A673 (cell line): ENCODE results near the gene SMIM28. TPM values are rescaled to one million over a fixed set of nuclear protein-coding genes. Genes with fewer than 3 reads are reported as not detected.
"Not testable (repeated sequence)": the region's sequence is repeated elsewhere in the genome, so short reads cannot be mapped to it uniquely, and the experiment has no call there.

Experiments used
- BruUV-seq: library from RNA; stranded (reverse); fragments of 400-500 nt; replicated peaks from 2 replicates; lab custom pipeline; 2021; lab: Mats Ljungman, UMichigan
- CTCF ChIA-PET: fragments of 300-600 bp; sonication (Branson Sonifier 250); formaldehyde crosslinking; loops from one replicate; lab custom pipeline; 2022; ENCODE audit warnings: antibody characterized with exemption; lab: Charles Lee
- POLR2A ChIA-PET: fragments of 300-600 bp; sonication (Branson Sonifier 250); formaldehyde crosslinking; loops from one replicate; lab custom pipeline; 2022; ENCODE audit warnings: antibody characterized with exemption; ENCODE audit not compliant: low non-redundant PET; lab: Charles Lee
- DNase-seq: peaks from one replicate; pipeline ENCODE4 v3.0.0-alpha.2; 2015; ENCODE audit warnings: low spot score
- H3K27ac ChIP-seq: fragments of 200-600 bp; sonication (generic); 2 replicates; pipeline ENCODE4 v1.5.1; 2016; ENCODE audit warnings: mixed run types, low read depth, mild to moderate bottlenecking, mixed read lengths, antibody characterized with exemption, low read length; ENCODE audit not compliant: poor library complexity, severe bottlenecking
- H3K27me3 ChIP-seq: fragments of 200-600 bp; sonication (generic); replicated peaks from 2 replicates; pipeline ENCODE4 v1.6.1; 2017; ENCODE audit warnings: mixed run types, low read depth, mild to moderate bottlenecking, mixed read lengths, antibody characterized with exemption, low read length; ENCODE audit not compliant: insufficient read depth, poor library complexity
- H3K36me3 ChIP-seq: fragments of 200-600 bp; sonication (generic); 2 replicates; pipeline ENCODE4 v1.6.1; 2016; ENCODE audit warnings: mixed run types, mild to moderate bottlenecking, mixed read lengths, antibody characterized with exemption, low read length; ENCODE audit not compliant: insufficient read depth, poor library complexity, severe bottlenecking
- H3K4me1 ChIP-seq: fragments of 200-600 bp; sonication (generic); 2 replicates; pipeline ENCODE4 v1.6.1; 2017; ENCODE audit warnings: mixed run types, mild to moderate bottlenecking, mixed read lengths, antibody characterized with exemption, low read length; ENCODE audit not compliant: insufficient read depth, poor library complexity, severe bottlenecking
- H3K4me3 ChIP-seq: fragments of 200-600 bp; sonication (generic); 2 replicates; pipeline ENCODE4 v1.5.1; 2016; ENCODE audit warnings: low read depth, mixed run types, mild to moderate bottlenecking, mixed read lengths, low read length; ENCODE audit not compliant: poor library complexity, severe bottlenecking
- H3K9me3 ChIP-seq: fragments of 200-600 bp; sonication (generic); 2 replicates; pipeline ENCODE4 v1.6.1; 2016; ENCODE audit warnings: mixed run types, low read depth, mild to moderate bottlenecking, mixed read lengths, antibody characterized with exemption, low read length; ENCODE audit not compliant: poor library complexity, severe bottlenecking
- EZH2 ChIP-seq: fragments of 200-600 bp; sonication (generic); IDR thresholded peaks from 2 replicates; pipeline ENCODE4 v1.6.1; 2017; ENCODE audit warnings: borderline replicate concordance, low read depth, mild to moderate bottlenecking, mixed read lengths, antibody characterized with exemption, low read length; ENCODE audit not compliant: poor library complexity, severe bottlenecking
- intact Hi-C: fragments of 100-400 bp; cut with micrococcal nuclease; formaldehyde crosslinking; loops from one replicate; pipeline ENCODE4 v1.10.0; 2022; ENCODE audit not compliant: unreplicated experiment
- total RNA-seq: library from RNA; stranded (reverse); gene quantifications from 2 replicates; pipeline ENCODE4 v1.2.3, GENCODE V29; 2021
- TF ChIP-seq, protein P1 (sequence below): fragments of 300-800, 200-600 bp; sonication (generic); conservative IDR thresholded peaks from 2 replicates; pipeline ENCODE4 v1.5.1; 2017; ENCODE audit warnings: low read depth, mild to moderate bottlenecking, antibody characterized with exemption, low read length, moderate library complexity, mixed read lengths

The SMIM28 gene
- total RNA-seq, 1 experiment from 2014 or later: not detected

DNA sequence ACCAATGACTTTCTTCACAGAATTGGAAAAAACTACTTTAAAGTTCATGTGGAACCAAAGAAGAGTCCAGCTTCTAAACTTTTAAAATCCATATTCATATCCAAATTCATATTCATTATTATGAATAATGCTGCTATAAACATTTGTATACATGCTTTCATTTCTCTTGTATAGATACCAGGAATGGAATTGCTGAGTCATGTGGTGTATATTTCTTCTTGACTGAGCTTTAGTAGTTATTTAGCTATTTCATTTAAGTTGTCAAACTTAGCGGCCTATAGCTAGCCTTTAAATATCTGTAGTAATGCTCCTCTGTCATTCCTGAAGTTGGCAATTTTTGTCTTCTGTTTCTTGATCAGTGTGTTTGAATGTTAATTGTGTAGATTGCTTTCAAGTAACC lies 19.8 kb upstream of the SMIM28 start:
- TF ChIP-seq, protein P1, sequence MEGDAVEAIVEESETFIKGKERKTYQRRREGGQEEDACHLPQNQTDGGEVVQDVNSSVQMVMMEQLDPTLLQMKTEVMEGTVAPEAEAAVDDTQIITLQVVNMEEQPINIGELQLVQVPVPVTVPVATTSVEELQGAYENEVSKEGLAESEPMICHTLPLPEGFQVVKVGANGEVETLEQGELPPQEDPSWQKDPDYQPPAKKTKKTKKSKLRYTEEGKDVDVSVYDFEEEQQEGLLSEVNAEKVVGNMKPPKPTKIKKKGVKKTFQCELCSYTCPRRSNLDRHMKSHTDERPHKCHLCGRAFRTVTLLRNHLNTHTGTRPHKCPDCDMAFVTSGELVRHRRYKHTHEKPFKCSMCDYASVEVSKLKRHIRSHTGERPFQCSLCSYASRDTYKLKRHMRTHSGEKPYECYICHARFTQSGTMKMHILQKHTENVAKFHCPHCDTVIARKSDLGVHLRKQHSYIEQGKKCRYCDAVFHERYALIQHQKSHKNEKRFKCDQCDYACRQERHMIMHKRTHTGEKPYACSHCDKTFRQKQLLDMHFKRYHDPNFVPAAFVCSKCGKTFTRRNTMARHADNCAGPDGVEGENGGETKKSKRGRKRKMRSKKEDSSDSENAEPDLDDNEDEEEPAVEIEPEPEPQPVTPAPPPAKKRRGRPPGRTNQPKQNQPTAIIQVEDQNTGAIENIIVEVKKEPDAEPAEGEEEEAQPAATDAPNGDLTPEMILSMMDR: no peak
- TF ChIP-seq EZH2: no peak
- no TSS peak for BruUV-seq
- Histone ChIP-seq H3K4me3 (no peak overlapping the region), H3K36me3 (no peaks in the 10 kb centered on the region), H3K27ac (no peak overlapping the region), H3K9me3 (no peaks in the 10 kb centered on the region), H3K4me1 (no peaks in the 10 kb centered on the region), H3K27me3 (no peaks in the 10 kb centered on the region)
- ChIA-PET POLR2A (no interaction called here), CTCF (no interaction called here)
- intact Hi-C loops: no loop called here
- DNase-seq: no peak

DNA sequence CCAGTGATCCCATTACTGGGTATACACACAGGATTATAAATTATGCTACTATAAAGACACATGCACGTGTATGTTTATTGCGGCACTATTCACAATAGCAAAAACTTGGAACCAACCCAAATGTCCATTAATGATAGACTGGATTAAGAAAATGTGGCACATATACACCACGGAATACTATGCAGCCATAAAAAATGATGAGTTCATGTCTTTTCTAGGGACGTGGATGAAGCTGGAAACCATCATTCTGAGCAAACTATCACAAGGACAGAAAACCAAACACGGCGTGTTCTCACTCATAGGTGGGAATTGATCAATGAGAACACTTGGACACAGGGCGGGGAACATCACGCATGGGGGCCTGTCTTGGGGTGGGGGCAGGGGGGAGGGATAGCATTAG lies 9.0 kb upstream of the SMIM28 start:
- H3K27me3 ChIP-seq, H3K4me3 ChIP-seq, BruUV-seq, H3K9me3 ChIP-seq, POLR2A ChIA-PET, intact Hi-C loops, CTCF ChIA-PET, H3K27ac ChIP-seq, H3K36me3 ChIP-seq, DNase-seq, H3K4me1 ChIP-seq: not testable (repeated sequence)

DNA sequence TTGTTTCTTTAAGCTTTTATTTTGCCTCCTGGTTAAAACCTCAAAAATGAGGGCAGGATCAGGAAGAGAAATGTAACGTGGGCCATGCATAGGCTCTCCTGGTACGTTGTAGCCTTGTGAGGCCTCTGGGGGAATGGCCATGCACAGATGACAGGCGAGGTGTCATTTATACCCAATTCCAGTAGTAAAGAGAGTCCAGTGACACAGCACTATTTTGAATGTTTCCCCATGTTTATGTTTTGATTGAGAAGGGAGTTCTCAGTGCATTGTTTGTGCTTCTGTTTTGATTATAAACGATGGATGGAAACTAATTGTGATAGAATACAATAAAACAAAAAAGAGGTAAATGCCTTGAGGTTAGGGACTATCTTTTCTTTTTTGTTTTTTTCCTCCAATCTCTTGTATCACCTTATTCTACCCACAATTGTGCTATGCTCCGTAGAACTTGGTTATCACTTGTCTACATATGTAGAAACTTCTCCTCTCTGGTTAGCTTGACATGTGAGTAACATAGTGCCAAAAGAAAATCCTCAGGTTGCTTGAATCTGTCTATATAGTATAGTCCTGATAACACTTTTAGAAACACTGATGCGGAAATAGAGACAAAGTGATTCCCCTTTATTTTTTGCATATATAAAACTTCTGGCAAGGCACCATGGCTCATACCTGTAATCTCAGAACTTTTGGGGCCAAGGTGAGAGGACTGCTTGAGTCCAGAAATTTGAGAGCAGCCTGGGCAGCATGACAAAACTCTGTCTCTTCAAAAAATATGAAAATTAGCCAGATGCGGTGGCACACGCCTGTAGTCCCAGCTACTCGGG lies 6.9 kb upstream of the SMIM28 start:
- no peaks in the 10 kb centered on the region for H3K36me3 ChIP-seq
- H3K4me1 ChIP-seq: peaks cover 7% of the 10 kb centered on the region
- intact Hi-C loops: no loop called here
- H3K4me3 ChIP-seq: no peak overlapping the region
- no peaks in the 10 kb centered on the region for H3K9me3 ChIP-seq
- TF ChIP-seq, protein P1: no peak
- TF ChIP-seq EZH2: no peak
- ChIA-PET CTCF (no interaction called here), POLR2A (no interaction called here)
- DNase-seq: no peak
- no TSS peak for BruUV-seq
- H3K27me3 ChIP-seq: no peaks in the 10 kb centered on the region
- no peak overlapping the region for H3K27ac ChIP-seq

DNA sequence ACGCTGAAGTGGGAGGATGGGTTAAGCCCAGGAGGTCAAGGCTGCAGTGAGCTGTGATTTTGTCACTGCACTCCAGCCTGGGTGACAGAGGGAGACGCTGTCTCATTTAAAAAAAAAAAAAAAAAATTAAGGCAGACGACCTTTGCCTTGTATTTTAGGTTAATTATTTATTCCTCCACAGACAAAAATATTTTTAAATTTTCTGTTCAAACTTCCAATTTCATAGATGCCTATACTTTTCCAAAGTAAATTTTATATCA lies 6.3 kb upstream of the SMIM28 start:
- no peak for TF ChIP-seq EZH2
- TF ChIP-seq, protein P1: no peak
- CTCF ChIA-PET: no interaction called here
- no peaks in the 10 kb centered on the region for H3K9me3 ChIP-seq
- DNase-seq: no peak
- POLR2A ChIA-PET: no interaction called here
- H3K36me3 ChIP-seq: no peaks in the 10 kb centered on the region
- BruUV-seq: no TSS peak
- H3K4me3 ChIP-seq: no peak overlapping the region
- intact Hi-C loops: no loop called here
- peaks cover 7% of the 10 kb centered on the region for H3K4me1 ChIP-seq
- no peaks in the 10 kb centered on the region for H3K27me3 ChIP-seq
- no peak overlapping the region for H3K27ac ChIP-seq
